ENCODE measurements around the gene ARL3.

DNA sequence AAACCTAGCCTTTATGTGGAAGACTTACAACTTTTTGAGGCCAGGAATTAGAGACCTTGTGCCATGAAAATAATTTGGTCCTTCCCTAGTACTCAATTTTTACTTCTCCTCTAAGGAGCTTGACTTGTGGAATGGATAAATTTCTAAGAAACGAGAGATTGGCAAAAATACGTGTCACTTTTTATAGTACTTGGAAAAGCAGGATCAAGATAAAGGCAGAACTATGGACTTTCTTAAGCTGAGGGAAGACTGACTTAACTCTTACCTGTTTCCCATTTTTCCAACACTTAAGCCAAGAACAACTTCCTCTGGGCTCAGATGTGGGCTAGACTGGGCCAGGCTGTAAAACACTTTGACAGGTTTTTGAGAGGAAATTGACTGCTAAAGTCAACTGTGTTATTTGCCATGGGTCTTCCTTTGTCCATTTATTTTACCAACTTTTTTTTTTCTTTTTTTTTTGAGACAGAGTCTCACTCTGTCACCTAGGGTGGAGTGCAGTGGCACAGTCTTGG lies 27.6 kb upstream of the ARL3 start:
- TF ChIP-seq RARB (CRISPR knock-in tag; IDR thresholded peaks at IDR 0.05) = no peak
- TF ChIP-seq SNAI2 (CRISPR knock-in tag; IDR thresholded peaks at IDR 0.05) = no peak
- no peak for TF ChIP-seq ZFP3 (CRISPR knock-in tag; IDR thresholded peaks at IDR 0.05)
- TF ChIP-seq OSR1 (CRISPR knock-in tag; IDR thresholded peaks at IDR 0.05) = no peak
- no peak for TF ChIP-seq GLIS3 (CRISPR knock-in tag; IDR thresholded peaks at IDR 0.05)
- no peak for TF ChIP-seq ZNF8 (CRISPR knock-in tag; IDR thresholded peaks at IDR 0.05)
- TF ChIP-seq ARNTL (CRISPR knock-in tag; IDR thresholded peaks at IDR 0.05; ENCODE audit: borderline replicate concordance, low read depth) = no peak
- TF ChIP-seq ISL1 (CRISPR knock-in tag; IDR thresholded peaks at IDR 0.05) = no peak
- TF ChIP-seq PATZ1 (CRISPR knock-in tag; IDR thresholded peaks at IDR 0.05; ENCODE audit: borderline replicate concordance) = no peak
- no peak for TF ChIP-seq PPARA (CRISPR knock-in tag; IDR thresholded peaks at IDR 0.05; ENCODE audit: borderline replicate concordance)
- TF ChIP-seq POU6F1 (CRISPR knock-in tag; IDR thresholded peaks at IDR 0.05; ENCODE audit: borderline replicate concordance, low read depth) = no peak

Data from SK-N-SH treated with all-trans-retinoic acid at 6 μM for 48 hours (cell line).